ENCODE results near the gene HELZ2.

DNA sequence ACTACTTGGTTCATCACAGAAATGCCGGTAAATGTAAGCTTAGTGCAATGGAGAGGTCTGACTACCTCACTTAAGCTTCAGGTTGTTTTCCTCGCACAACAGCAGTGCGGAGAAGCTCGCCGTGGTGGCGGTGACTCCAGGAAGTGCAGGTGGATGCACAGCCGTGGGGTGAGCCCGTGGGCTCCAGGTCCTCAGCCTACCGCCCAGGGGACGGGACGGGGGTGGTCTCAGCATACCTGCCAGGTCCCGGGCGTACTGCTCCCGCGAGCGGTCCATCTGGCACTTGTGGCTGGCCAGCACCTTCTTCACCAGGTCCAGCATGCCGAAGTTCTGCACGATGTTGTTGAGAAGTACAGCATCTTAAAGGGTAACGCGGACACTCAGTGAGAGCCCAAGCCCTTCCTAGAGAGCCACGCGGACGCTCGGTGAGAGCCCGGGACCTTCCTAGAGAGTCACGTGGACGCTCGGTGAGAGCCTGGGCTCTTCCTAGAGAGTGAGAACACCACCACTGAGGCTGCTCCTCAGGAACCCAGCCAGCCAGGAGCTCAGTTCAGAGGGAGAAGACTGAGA, 17.8 kb upstream of the HELZ2 start:
- TF ChIP-seq, protein P1, sequence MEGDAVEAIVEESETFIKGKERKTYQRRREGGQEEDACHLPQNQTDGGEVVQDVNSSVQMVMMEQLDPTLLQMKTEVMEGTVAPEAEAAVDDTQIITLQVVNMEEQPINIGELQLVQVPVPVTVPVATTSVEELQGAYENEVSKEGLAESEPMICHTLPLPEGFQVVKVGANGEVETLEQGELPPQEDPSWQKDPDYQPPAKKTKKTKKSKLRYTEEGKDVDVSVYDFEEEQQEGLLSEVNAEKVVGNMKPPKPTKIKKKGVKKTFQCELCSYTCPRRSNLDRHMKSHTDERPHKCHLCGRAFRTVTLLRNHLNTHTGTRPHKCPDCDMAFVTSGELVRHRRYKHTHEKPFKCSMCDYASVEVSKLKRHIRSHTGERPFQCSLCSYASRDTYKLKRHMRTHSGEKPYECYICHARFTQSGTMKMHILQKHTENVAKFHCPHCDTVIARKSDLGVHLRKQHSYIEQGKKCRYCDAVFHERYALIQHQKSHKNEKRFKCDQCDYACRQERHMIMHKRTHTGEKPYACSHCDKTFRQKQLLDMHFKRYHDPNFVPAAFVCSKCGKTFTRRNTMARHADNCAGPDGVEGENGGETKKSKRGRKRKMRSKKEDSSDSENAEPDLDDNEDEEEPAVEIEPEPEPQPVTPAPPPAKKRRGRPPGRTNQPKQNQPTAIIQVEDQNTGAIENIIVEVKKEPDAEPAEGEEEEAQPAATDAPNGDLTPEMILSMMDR (conservative IDR thresholded peaks at IDR 0.05; ENCODE audit: low read depth, low read length): no peak
- no peak for TF ChIP-seq EZH2phosphoT487 (IDR thresholded peaks at IDR 0.05; ENCODE audit: borderline replicate concordance, low read length)

Measured in PC-3 (cell line).